Stimulated activated naive B cell treated with anti-CD40 and anti-IgM and Interleukin-4, amounts not matched to agents 10 μg/mL and 1 μg/mL and 100 μg/mL, for 72 hours (primary cell): ENCODE results near the gene DHX16.

Experiments
- ATAC-seq, 2 donors: fragments of 150-1000 bp; cut with Tn5 transposase; replicated peaks; 2 replicates each; pipeline ENCODE4 v1.10.0; 2021; ENCODE audit warnings: moderate library complexity in 1 of 2
- DNase-seq: peaks from one replicate; pipeline ENCODE4 v3.0.0; 2021
- H3K27ac Mint-ChIP-seq: one replicate; pipeline ENCODE4 v1.8.0; 2022; ENCODE audit warnings: mild to moderate bottlenecking, mixed read lengths
- H3K27me3 Mint-ChIP-seq, 2 donors: one replicate each; pipeline ENCODE4 v1.8.0; 2022; ENCODE audit warnings: mixed read lengths in 2 of 2
- H3K36me3 Mint-ChIP-seq, 2 donors: one replicate each; pipeline ENCODE4 v1.8.0; 2022; ENCODE audit warnings: mixed read lengths in 2 of 2, mild to moderate bottlenecking in 1 of 2
- H3K4me1 Mint-ChIP-seq, 2 donors: one replicate each; pipeline ENCODE4 v1.8.0; 2022; ENCODE audit warnings: mixed read lengths in 2 of 2, mild to moderate bottlenecking in 1 of 2
- H3K4me3 Mint-ChIP-seq, 2 donors: one replicate each; pipeline ENCODE4 v1.8.0; 2022; ENCODE audit warnings: mild to moderate bottlenecking in 2 of 2, mixed read lengths in 2 of 2, moderate library complexity in 1 of 2
- H3K9me3 Mint-ChIP-seq, 2 donors: one replicate each; pipeline ENCODE4 v1.8.0; 2022; ENCODE audit warnings: mixed read lengths in 2 of 2, mild to moderate bottlenecking in 1 of 2

DHX16 gene

DNA sequence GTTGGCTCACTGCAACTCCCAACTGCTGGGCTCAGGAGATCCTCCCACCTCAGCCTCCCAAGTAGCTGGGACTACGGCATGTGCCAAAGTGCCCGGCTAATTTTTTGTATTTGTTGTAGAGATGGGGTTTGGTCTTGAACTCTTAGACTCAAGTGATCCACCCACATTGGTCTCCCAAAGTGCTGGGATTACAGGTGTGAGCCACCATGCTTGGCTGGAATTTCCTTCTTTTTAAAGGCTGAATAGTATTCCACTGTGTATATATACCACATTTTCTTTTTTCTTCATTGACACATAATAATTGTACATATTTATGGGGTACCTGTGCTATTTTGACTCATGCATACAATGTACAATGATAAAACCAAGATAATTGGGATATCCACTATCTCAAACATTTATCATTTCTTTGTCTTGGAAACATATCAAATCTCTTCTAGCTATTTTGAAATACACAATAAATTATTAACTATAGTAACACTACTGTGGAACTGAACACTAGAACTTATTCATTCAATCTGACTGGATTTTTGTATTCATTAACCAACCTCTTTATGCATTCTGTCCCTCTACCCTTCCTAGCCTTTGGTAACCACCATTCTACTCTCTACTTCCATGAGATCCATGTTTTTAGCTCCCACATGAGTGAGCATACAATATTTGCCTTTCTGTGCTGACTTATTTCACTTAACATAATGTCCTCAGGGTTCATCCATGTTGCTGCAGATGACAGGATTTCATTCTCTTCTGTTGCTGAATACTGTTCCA lies 36.5 kb upstream of the DHX16 start:
- Mint-ChIP-seq H3K36me3 (peaks cover 53 to 69% of the 10 kb centered on the region in 2 donors), H3K27ac (no peak overlapping the region), H3K4me1 (peaks cover 21 to 22% of the 10 kb centered on the region in 2 donors), H3K9me3 (no peaks in the 10 kb centered on the region), H3K27me3 (no peaks in the 10 kb centered on the region), H3K4me3 (no peak overlapping the region)
- DNase-seq, result no peak
- no peak for ATAC-seq

DNA sequence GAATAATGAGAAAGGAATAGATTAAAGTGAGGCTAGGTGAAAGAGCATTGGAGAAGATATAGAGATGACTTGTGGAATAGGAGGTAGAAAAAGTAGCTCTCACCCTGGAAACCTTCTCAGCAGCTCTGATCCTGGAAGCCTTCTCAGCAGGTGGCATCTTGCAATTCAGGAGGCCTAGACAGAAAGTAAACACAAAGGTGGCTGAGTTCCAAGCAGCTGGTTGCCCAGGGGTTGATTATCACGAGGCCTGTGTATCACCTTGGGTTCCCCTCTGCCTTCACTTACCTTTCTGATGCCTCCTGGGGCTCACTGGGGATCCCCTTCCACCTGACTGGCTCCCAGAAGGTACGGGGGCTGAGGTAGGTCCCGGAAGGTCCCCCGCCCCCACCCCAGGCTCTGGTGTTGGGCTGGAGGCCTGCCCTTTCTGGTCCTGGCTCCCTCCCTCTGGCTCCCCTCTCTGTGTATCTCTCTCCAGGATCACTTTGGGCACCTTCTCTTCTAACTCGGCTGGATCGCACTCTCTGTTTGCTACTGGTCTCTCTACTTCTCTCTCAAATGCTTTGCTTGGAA lies 34.6 kb upstream of the DHX16 start:
- ATAC-seq (no peak), DNase-seq (no peak)
- H3K27ac Mint-ChIP-seq, result no peak overlapping the region
- peaks cover 59 to 74% of the 10 kb centered on the region in 2 donors for H3K36me3 Mint-ChIP-seq
- H3K4me1 Mint-ChIP-seq, result peaks cover 18 to 24% of the 10 kb centered on the region in 2 donors
- H3K9me3 Mint-ChIP-seq, result no peaks in the 10 kb centered on the region
- H3K4me3 Mint-ChIP-seq, result no peak overlapping the region
- no peaks in the 10 kb centered on the region for H3K27me3 Mint-ChIP-seq

DNA sequence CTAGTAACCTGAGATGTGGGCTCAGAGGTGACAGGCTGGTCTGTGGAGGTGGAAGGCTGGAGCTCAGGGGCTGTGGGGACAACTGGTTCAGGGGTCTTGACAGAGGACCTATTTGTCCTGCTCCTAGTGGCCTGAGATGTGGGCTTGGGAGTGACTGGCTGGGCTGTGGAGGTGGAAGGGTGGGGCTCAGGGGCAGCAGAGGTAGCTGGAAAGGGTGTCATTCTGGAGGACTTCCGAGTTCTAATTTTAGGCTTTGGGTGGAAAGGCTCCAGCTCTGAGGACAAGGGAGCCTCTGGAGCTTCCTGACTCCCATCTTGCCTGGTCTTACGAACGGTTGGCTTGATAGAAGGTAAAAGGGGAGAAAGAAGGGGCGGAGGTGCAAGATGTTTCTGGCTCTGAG lies 32.8 kb upstream of the DHX16 start:
- Mint-ChIP-seq H3K27me3 (no peaks in the 10 kb centered on the region), H3K4me1 (peaks cover 12 to 14% of the 10 kb centered on the region in 2 donors), H3K36me3 (peaks cover 49 to 63% of the 10 kb centered on the region in 2 donors), H3K4me3 (no peak overlapping the region), H3K27ac (no peak overlapping the region), H3K9me3 (no peaks in the 10 kb centered on the region)
- ATAC-seq (no peak), DNase-seq (no peak)

DNA sequence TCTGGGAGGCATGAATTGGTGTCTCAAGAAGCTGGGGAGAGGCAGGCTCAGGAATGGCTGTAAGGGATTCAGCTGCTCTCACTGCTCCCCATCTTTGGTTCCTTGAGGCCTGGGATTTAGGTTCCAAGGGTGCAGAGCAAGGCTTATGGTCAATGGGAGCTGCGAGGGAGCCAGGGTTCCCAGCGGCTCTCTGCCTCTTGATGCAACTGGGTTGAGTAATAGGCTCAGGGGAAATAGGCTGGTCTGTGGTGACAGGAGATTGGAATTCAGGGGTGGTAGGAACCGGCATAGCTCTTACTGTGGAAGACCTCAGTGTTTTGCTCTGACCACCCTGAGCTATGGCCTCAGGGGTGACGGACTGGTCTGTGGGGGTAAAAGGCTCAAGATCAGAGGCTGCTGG lies 31.0 kb upstream of the DHX16 start:
- peaks cover 10 to 14% of the 10 kb centered on the region in 2 donors for H3K4me1 Mint-ChIP-seq
- H3K36me3 Mint-ChIP-seq, result peaks cover 53 to 65% of the 10 kb centered on the region in 2 donors
- no peaks in the 10 kb centered on the region for H3K9me3 Mint-ChIP-seq
- no peak for ATAC-seq
- H3K4me3 Mint-ChIP-seq, result no peak overlapping the region
- peak overlapping the region; percentile 10 for H3K27ac Mint-ChIP-seq
- DNase-seq, result no peak
- no peaks in the 10 kb centered on the region for H3K27me3 Mint-ChIP-seq

DNA sequence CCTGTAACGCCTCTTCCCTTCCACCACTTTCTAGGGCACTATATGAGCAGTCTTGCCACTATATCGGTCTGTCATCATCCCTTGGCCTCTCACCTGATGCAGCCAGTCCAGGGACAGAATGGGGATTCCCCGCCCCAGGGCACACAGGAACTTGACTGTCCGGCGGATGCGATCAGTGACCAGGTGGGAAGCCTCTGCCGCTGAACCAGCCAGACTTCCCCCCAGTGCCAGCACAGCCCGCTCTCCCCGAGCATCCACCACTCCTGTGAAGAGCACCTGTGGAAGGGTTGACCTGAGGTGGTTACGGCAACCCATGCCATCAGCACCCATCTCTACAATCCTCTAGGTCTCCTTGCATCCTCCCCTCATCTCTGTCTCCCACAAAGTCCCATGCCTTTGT lies 30.2 kb upstream of the DHX16 start:
- Mint-ChIP-seq H3K4me1 (peaks cover 8 to 14% of the 10 kb centered on the region in 2 donors), H3K9me3 (no peaks in the 10 kb centered on the region), H3K27me3 (no peaks in the 10 kb centered on the region), H3K4me3 (no peak overlapping the region), H3K36me3 (peaks cover 51 to 61% of the 10 kb centered on the region in 2 donors), H3K27ac (no peak overlapping the region)
- ATAC-seq (no peak), DNase-seq (no peak)

DNA sequence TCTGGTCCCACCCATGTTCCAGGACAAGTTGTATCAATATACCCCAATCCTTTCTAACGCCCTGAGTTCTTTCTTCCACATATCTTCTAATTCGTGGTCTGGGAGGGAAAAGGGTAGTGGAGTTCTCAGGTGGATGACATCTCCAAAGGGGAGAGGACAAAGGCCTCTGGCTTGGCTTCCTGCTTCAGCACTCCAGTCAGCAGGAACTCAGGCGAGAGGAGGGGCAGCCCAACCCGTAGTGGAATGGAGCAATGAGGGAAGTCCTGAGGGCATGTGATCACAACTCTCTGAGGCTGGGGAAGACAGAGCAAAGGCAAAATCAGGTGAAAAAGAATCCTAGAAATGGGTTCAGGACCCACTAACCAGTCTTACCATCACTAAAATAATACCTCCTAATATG lies 27.5 kb upstream of the DHX16 start:
- no peaks in the 10 kb centered on the region for H3K27me3 Mint-ChIP-seq
- no peak overlapping the region for H3K27ac Mint-ChIP-seq
- H3K36me3 Mint-ChIP-seq, result peaks cover 37 to 48% of the 10 kb centered on the region in 2 donors
- peaks cover 5 to 8% of the 10 kb centered on the region in 2 donors for H3K4me1 Mint-ChIP-seq
- no peak for ATAC-seq
- H3K9me3 Mint-ChIP-seq, result no peaks in the 10 kb centered on the region
- no peak for DNase-seq
- no peak overlapping the region for H3K4me3 Mint-ChIP-seq

DNA sequence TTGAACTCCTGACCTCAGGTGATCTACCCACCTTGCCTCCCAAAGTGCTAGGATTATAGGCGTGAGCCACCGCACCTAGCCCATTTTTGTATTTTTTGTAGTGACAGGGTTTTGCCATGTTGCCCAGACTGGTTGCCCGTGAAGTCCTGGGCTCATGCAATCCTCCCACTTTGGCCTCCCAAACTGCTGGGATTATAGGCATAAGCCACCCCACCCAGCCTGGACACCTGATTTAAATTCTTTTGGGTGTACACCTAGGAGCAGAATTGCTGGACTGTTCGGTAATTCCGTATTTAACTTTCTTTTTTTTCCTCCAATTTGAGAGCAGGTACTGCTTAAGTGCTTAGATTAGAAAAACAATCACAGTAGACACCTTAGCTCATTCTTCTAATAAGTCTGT lies 23.6 kb upstream of the DHX16 start:
- Mint-ChIP-seq H3K4me3 (no peak overlapping the region), H3K9me3 (no peaks in the 10 kb centered on the region), H3K27me3 (no peaks in the 10 kb centered on the region)

DNA sequence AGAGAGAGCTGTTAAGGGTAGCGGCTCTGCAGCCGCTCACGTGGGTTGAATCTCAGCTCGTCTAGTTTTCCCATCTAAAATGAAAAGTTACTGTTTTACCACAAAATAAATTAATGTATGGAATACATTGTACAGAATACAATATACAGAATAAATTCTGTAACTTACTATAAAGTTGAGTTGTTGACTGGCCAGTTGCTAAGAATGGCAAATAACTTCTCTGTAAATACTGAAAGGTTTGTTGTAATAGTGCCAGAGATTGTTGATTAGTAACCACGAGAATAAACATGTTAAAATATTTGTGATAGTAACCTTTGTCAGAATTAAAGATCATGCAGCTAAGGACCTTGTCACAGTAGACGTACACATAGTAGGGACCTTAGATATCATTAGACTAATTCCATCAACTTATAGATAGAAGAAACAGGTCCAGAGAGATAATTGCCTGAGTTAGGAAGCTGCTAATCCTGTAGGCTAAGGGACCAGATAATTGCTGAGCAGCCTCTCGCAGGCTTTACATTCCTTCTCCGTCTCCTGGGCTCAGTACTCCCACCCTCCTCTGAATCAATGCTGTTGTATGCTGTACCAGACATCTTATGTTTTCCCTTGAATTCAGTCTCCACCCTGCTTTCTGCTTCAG lies 18.5 kb upstream of the DHX16 start:
- DNase-seq (no peak), ATAC-seq (no peak)
- Mint-ChIP-seq H3K9me3 (no peaks in the 10 kb centered on the region), H3K27me3 (no peaks in the 10 kb centered on the region), H3K4me1 (peaks cover 34 to 35% of the 10 kb centered on the region in 2 donors), H3K27ac (no peak overlapping the region), H3K36me3 (peaks cover 6 to 15% of the 10 kb centered on the region in 2 donors), H3K4me3 (peak overlapping the region; percentile 95 to 99)

More for the DNA sequence above, 23.6 kb upstream of the DHX16 start:
- ATAC-seq, result no peak
- DNase-seq, result no peak
- Mint-ChIP-seq H3K4me1 (peaks cover 0 to 6% of the 10 kb centered on the region in 2 donors), H3K27ac (no peak overlapping the region), H3K36me3 (peaks cover 6 to 15% of the 10 kb centered on the region in 2 donors)

DNA sequence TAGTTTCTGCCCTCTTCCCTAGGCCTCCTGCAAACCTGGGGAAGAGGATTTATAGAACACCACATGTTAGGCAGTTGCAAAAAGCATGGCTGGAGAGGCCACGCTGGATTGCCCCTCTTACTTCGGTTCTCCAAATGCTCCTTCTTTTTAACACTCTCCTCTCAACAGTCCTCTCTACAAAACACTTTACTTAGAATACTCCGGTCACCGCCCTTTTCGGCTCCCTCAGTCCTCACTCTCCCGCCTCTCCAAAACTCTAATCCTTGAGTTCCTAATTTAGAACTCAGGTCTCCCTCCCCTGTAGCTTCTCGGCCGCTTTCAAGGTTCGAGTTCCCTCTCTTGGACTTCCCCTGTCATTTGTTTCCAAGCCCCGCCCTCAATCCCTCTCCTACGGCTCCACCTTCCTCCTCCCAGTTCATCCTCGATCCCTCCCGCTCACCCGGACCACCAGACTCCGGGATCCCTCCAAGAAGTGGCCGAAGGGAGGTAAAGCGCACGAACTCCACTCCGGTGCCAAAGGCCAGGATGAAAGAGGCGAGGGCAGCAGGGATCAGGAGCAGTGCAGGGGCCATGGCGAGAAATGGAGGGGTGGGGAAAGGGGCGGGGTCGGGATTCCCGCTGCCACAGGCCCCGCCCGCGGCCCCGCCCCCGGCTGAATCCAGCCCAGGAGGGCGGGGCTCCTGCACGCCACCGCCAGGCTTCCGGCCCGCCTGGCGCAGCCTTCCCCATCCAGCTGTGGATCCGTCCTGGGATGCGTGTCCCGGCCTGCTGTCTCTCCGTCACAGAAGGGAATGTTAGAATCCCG lies 17.8 kb upstream of the DHX16 start, which contains the start of gene NRM:
Gene NRM (minus strand): TSS at position 582 of the 805 bp plus-strand sequence. CDS start 10 bp downstream, at position 572.
- H3K27ac Mint-ChIP-seq, result peak within 1 kb of the TSS; percentile 92
- H3K27me3 Mint-ChIP-seq, result no peaks in the 10 kb centered on the region
- peaks cover 13 to 22% of the 10 kb centered on the region in 2 donors for H3K36me3 Mint-ChIP-seq
- ATAC-seq (peak; percentile 20 to 28), DNase-seq (peak; percentile 54)
- peaks cover 34 to 42% of the 10 kb centered on the region in 2 donors for H3K4me1 Mint-ChIP-seq
- no peaks in the 10 kb centered on the region for H3K9me3 Mint-ChIP-seq
- peak within 1 kb of the TSS; percentile 95 to 99 for H3K4me3 Mint-ChIP-seq

DNA sequence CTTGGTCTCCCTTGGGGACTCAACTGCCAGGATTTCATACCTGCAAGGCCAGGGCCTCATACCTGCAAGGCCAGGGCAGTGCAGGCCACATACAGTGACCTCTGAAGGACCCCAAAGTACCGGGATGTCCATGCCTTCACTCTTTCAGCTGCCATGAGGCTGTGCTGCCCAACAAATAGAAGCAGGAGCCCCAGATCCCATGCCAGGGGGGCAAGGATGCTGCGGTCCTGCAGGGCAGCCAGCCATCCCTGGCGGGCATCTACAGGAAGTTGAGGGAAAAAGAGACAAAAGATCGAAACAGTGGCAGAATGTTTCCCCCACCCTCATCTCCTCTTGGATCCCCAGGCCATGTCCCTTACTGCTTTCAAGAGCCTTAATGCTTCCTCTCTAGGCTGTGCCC lies 17.2 kb upstream of the DHX16 start:
- no peak for ATAC-seq
- H3K27ac Mint-ChIP-seq, result peak overlapping the region; percentile 92
- H3K36me3 Mint-ChIP-seq, result peaks cover 20 to 28% of the 10 kb centered on the region in 2 donors
- no peaks in the 10 kb centered on the region for H3K27me3 Mint-ChIP-seq
- DNase-seq, result no peak
- peaks cover 39 to 48% of the 10 kb centered on the region in 2 donors for H3K4me1 Mint-ChIP-seq
- no peaks in the 10 kb centered on the region for H3K9me3 Mint-ChIP-seq
- H3K4me3 Mint-ChIP-seq, result peak overlapping the region; percentile 95 to 99

DNA sequence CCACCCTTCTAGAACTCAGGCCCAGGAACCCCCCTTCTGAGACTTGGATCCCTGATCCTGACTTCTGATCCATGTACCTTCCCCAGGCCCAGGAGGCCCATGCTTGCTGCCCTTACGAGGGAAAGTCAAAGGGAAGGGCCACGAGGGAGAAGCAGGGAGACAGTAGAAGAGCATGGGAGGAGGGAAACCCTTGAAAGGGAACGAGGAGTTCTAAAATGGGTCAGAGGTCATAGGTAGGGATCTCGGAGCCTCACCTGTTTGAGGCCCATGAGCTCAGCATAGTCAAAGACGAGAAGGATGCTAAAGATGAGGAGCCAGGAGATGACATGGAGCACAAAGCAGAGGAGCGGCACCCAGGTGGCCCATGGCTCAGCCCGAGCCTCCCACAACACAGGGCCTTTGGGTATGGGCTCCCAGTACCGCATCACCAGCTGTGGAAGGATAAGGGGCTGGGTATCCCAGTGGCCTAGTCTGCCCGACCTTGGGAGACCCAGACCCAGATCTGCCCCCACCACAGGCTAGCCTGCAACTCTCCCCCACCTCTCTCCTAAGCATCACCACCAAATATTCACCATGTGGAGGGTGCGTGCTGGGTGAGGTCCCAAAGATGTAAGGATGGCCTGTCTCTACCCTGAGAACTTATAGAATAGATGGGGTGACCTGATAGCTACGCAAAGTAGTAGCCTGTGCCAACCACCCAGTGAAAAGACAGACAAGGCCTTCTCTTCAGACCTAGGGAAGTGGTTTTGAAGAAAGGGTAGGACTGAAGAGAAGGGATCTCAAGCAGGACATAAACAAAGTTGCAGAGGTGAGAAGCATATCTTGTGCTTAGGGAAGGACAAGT lies 16.4 kb upstream of the DHX16 start:
- peaks cover 40 to 50% of the 10 kb centered on the region in 2 donors for H3K4me1 Mint-ChIP-seq
- no peaks in the 10 kb centered on the region for H3K9me3 Mint-ChIP-seq
- H3K36me3 Mint-ChIP-seq, result peaks cover 24 to 35% of the 10 kb centered on the region in 2 donors
- no peaks in the 10 kb centered on the region for H3K27me3 Mint-ChIP-seq
- DNase-seq (no peak), ATAC-seq (no peak)
- H3K4me3 Mint-ChIP-seq, result peak overlapping the region; percentile 95 to 99
- H3K27ac Mint-ChIP-seq, result peak overlapping the region; percentile 92

DNA sequence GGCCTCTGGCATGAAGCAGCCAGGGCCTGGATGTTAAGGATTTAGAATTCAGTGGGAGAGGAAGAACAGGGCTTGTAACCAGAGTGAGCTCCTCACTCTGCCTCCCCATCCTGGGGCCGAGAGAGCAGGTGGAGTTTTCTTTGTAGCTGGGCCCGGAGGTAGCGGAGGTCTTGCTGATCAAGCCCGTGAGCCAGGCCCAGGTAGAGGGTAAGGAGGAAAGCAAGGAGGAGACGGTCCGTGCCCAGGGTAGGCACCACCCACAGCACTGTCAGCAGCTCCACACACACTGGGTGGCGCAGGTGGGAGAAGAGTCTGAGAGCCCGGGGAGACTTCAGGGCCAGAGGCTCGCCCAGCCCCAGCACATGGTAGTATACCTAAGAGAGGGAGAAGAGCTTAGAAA lies 15.8 kb upstream of the DHX16 start:
- peak; percentile 17 to 19 for ATAC-seq
- Mint-ChIP-seq H3K27ac (peak overlapping the region; percentile 38), H3K36me3 (peaks cover 31 to 41% of the 10 kb centered on the region in 2 donors), H3K9me3 (no peaks in the 10 kb centered on the region), H3K4me3 (peak overlapping the region; percentile 89 to 99), H3K27me3 (no peaks in the 10 kb centered on the region), H3K4me1 (peaks cover 42 to 50% of the 10 kb centered on the region in 2 donors)
- peak; percentile 39 for DNase-seq

DNA sequence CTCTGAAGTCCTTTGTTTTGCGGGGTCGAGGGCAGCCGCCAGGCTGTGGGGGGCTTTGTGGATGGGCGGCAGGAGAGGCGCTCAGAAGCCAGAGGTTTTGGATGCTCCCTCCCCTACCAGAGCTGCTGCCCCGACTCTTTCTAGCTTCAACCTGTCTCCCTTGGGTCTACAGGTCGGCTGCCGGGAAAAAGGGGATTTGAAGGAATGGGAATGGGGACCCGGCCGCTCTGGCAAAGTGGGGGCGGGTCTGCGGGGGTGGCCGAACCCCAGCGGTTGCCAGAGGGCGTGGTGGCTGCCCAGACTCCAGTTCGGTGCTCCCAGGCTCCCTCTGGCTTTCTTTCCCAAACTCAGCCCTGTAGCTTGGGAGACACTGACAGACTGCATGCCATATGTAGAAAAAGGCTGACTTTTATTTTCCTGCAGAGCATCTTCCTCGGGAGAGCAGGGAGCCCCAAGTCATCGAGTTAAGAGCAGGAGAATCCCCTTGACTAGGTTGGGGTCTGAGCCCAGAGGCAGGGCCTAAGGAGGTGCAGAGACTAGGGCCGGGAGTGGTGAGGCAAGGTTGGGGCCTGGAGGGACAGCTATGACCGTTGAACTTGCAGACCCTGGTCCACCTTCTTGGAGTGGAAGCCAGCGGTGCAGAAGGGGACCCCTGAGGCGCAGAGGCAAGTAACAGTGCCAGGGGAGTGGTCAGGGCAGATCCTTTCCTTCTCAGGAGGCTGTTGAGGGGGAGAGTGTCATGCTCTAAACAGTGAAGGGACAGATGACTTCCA lies 15.0 kb upstream of the DHX16 start:
- Mint-ChIP-seq H3K27ac (peak overlapping the region; percentile 91), H3K4me3 (peak overlapping the region; percentile 89 to 99), H3K9me3 (no peaks in the 10 kb centered on the region), H3K4me1 (peaks cover 44 to 53% of the 10 kb centered on the region in 2 donors), H3K27me3 (no peaks in the 10 kb centered on the region), H3K36me3 (peaks cover 38 to 49% of the 10 kb centered on the region in 2 donors)
- ATAC-seq (no peak), DNase-seq (no peak)
